ENCODE results near the gene NKAIN2.
"Not testable (repeated sequence)": the region's sequence is repeated elsewhere in the genome, so short reads cannot be mapped to it uniquely, and the experiment has no call there.

Gene NKAIN2

GRCh38 chr6:124535746-124536145 lies 732.1 kb downstream of the NKAIN2 start:
- no peak for DNase-seq

DNA sequence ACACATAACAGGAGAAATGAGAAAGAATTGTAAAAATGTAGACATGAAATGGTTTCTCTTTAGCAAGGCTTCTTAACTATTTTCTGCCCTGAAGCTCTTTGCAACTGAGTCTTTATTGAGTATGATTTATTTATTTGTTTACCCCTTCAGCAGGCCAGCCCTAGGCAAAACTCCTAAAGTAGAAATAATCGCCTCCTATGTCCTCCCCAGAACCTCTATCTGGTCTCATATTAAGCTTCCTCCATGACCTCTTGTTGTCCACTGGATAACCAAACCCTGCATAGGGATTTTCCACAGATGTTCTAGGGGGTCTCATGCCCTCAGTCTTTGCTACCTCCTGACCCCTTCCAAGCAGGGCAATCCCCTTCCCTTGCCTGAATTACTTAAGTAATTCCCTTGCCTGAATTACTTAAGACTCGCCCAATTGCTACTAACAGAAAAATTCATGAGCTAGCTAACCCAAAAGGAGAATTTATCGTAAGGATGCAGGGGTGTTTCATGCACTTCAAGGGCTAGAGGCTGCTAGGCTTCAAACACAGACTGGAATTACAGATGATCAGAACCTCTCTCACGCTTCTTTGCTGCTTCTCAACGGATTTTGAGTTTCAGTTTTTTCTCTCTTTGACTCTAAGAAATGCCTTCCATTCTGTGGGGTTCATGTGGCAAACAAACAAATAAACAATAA lies 732.6 kb downstream of the NKAIN2 start:
- DNase-seq, result no peak

GRCh38 chr6:124536842-124537191 lies 733.2 kb downstream of the NKAIN2 start:
- no peak for DNase-seq

DNA sequence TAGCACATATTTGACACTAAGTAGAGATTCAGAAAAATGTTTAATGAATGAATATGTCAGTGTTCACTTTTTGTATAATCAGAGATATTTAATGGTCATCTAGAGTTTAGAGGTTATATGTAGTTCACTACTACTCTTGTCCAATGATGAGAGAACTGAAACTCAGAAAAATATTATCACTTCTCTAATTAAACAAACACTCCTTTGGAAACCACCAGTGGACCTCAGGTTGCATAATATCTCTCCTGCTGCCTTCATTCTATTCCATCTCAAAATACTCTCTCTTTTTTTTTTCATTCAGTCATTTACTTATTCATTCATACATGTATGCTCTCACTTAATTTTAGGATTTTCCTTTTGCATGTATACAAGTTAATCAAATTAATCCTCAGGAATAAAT lies 735.4 kb downstream of the NKAIN2 start:
- no peak for DNase-seq

DNA sequence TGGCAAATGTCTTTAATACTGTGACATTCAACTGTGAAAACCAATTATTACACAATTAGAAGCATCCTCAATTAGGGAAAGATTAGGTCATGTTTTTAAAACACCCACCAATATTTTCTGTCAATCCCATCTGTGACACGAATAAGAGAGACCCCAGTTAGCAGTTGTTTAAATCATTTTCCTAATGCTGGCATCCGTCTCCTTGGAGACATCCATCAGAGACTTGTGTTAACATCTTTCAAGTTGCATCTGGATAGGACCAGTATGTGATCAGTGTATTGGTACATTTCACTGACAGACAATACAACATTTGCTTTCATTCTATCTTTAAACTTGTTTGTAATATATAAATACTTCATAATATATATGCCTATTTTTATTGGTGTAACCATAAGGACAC lies 737.9 kb downstream of the NKAIN2 start:
- no peak for DNase-seq

DNA sequence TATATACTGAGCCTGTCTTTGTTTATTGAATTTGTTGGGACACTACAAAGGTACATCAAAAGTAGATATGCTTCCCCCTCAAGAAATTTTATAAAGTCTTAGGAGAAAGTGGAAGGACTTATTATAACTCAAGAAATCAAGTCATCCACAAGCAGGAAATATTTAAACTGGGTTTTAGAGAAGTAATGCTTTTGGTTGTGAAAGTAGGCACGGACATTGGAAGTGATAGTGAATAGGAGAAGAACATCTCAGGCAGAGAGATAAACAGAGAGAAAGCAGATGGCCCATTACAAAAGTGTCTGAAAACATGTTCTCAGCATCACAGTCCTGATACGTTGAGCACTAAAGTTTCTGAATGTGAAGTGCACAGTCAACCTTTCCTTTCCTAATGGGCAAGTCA lies 742.9 kb downstream of the NKAIN2 start:
- DNase-seq, result no peak

- DNase-seq, result no peak
Observed at GRCh38 chr6:124551711-124552233, 748.1 kb downstream of the NKAIN2 start.

- DNase-seq, result no peak
Observed at GRCh38 chr6:124557873-124558272, 754.2 kb downstream of the NKAIN2 start.

- DNase-seq, result peak in 1 of 2 experiments; percentile 4
Observed at GRCh38 chr6:124560078-124560477, 756.4 kb downstream of the NKAIN2 start.

DNA sequence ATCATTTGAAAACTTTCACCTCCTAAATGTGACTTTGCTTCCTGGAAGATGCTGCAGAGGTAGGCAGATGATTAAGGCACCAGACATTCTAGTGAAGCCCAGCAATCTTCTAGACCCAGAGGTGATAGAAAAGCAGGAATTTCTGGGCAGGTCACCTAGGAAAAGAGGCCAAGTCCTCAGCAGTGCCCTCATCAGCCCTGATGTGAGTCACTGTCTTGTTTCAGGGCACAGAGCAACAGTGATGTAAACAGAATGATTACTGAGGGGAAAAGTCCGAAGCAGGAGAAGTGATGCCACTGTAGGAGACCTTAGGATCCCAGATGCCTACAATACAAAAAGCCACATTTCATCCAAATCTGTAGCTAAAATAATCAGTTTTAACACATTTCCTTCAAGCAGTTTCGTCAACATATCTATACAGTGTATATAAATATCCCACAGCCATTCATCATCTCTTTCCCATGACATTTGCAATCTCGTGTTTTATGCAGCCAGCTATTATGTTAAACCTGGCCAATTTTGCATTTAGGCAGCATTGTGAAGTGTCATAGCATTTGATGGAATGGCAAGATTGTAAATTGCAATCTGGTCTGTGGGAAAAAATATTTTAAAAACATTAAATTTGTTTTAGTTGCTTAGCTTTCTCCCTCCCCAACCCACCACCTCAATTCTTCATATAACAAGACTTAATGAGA lies 757.4 kb downstream of the NKAIN2 start:
- DNase-seq, result no peak

GRCh38 chr6:124561635-124562130 lies 758.0 kb downstream of the NKAIN2 start:
- DNase-seq, result no peak

DNA sequence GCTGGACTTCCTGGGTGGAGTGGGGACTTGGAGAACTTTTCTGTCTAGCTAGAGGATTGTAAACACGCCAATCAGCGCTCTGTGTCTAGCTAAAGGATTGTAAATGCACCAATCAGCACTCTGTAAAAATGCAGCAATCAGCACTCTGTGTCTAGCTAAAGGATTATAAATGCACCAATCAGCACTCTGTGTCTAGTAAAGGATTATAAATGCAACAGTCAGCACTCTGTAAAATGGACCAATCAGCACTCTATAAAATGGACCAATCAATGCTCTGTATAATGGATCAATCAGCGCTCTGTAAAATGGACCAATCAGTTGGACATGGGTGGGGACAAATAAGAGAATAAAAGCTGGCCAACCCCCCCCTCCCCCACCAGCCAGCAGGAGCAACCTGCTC lies 760.5 kb downstream of the NKAIN2 start:
- not testable (repeated sequence) for DNase-seq

GRCh38 chr6:124567401-124567800 lies 763.7 kb downstream of the NKAIN2 start:
- no peak for DNase-seq

DNA sequence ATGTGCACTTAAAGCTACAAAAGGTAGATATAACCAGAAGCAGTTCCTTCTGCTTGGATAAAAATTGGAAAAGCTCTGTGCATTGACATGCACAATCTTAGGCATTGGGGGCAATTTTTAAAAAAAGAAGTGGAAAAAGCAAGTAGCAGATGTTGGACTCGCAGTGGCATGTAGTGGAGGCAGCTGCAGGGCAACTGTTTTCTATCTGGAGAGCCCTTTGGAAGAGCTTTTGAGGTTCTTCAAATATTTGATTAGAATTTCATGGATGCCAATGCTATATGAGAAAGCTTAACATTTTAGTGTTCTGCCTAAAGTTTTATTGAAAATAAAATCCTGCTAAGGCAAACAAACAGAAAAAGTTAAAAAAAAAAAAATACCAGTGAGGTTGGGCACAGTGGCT lies 770.3 kb downstream of the NKAIN2 start:
- DNase-seq, result no peak

GRCh38 chr6:124577734-124578281 lies 774.1 kb downstream of the NKAIN2 start:
- no peak for DNase-seq

GRCh38 chr6:124590001-124590400 lies 786.3 kb downstream of the NKAIN2 start:
- no peak for DNase-seq

DNA sequence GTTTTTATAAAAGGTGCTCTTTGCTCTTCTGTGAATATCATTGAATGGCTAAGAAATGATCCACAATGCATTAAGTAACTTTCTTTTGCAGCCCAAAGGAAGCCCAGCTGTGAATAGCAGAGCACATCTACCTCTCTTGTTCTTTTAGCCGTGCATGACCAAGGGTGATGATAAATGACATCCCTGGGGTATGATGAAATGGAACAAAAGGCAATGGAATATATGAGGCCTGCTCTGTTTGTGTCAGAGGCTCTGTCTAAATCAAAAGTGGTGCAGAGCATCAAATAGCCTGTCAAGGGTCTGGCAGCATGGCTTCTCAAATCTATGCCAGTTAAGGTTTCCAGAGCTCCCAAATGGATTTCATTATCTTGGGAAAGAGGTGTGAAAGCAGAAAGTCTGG lies 796.0 kb downstream of the NKAIN2 start:
- no peak for DNase-seq

GRCh38 chr6:124604719-124605118 lies 801.1 kb downstream of the NKAIN2 start:
- no peak for DNase-seq

- DNase-seq, result no peak
Observed at GRCh38 chr6:124607119-124607627, 803.5 kb downstream of the NKAIN2 start.

GRCh38 chr6:124613031-124613430 lies 809.4 kb downstream of the NKAIN2 start:
- DNase-seq, result no peak

DNA sequence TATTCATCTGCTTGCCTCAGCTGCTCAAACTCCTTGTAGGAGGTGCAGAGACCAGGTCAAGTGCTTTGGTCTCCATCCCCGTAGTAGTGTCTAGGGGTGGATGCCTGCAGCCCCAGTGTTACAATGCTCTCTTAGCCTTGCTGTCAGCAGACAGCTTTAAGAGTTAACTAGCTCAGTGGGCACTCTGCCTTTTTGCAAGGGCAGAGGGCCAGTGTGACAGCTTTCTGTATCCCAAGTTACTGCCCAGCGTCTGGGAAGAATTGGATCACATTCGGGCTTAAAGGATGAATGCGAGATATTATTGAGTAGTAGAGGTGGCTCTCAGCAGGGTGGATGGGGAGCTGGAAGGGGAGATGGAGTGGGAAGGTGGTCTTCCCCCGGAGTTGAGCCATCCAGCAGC lies 818.7 kb downstream of the NKAIN2 start:
- no peak for DNase-seq

DNA sequence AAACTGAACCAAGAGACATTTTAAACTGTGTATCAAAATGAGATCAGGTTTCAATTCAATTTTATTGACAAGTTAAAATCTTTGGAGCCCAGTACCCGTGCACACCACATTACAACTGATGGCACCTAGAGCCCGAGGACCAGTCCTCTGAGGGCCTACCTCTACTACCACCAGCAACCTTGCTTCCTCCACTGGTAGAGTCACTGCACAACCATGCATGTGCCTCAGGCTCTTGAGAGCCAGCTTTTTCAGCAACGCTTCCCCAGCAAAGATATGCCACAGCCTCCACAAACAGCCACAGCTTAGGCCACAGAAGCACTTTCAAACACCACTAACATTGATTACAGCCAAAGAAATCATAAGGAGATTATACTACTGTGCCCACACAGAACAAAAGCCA lies 830.0 kb downstream of the NKAIN2 start:
- DNase-seq, result no peak

- no peak for DNase-seq
Observed at GRCh38 chr6:124640432-124640831, 836.8 kb downstream of the NKAIN2 start.

DNA sequence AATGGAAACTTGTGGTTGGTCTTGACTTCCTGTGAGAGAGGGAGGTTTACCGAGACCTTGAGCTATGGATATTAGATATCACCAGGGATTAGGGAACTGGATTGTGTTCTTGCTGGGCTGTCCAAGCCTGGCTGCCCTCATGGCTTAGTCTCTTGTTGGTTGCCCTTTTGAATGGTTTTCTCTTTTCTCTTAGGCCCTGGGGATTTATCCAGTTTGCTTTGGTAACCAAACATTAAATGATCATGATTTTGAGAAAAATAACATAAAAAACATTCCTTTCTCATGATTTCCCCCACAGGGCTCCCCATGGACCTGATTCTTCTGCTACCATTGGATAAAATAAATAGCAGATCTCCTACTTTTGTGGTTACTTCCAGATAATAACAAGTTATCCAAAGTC lies 852.2 kb downstream of the NKAIN2 start:
- no peak for DNase-seq

All from Kasumi-1 (cell line).